OCI-LY7 (cell line): Measurements from ENCODE around the gene CEPT1.

ENCODE experiments used
- EZH2phosphoT487 ChIP-seq: fragments of 200-600 bp; sonication (generic); IDR thresholded peaks from 2 replicates; pipeline ENCODE4 v1.6.1; 2018; ENCODE audit warnings: low read depth, borderline replicate concordance, mild to moderate bottlenecking, mixed run types, antibody characterized with exemption, low read length, moderate library complexity, mixed read lengths
- TF ChIP-seq, protein P1 (sequence below): fragments of 200-600 bp; sonication (generic); conservative IDR thresholded peaks from 2 replicates; pipeline ENCODE4 v1.5.1; 2014; ENCODE audit warnings: mild to moderate bottlenecking, antibody characterized with exemption, low read length, moderate library complexity, mixed read lengths

DNA sequence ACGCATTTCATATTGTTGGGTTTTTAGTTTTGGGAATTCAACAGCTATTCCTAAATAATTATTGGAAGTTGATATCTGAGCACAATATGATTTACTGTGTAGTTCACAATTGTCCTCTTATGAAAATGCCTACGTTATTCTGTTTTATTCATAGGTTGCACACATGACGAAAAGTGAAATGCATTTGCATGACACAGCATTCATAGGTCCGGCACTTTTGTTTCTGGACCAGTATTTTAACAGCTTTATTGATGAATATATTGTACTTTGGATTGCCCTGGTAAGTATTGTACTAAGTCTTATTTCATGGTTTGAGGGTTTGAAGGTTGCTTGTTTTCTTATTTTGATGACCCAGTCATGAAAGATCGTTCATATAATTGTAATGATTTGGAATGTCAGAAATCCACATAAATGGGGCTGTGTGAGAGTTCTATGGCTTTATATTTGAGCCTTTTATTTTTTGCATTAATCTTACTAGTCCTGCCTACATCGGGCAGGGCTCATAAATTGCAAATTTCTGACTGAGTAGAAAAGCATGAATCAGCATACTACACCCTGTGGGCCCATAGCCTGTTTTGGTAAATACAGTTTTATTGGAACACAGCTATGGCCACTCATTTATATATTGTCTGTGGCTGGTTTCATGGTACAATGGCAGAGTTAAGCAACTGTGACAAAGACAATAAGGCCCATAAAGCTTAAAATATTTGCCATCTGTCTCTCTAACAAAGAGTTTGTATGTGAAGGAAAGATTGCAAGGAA lies 43.5 kb downstream of the CEPT1 start:
- TF ChIP-seq, protein P1, sequence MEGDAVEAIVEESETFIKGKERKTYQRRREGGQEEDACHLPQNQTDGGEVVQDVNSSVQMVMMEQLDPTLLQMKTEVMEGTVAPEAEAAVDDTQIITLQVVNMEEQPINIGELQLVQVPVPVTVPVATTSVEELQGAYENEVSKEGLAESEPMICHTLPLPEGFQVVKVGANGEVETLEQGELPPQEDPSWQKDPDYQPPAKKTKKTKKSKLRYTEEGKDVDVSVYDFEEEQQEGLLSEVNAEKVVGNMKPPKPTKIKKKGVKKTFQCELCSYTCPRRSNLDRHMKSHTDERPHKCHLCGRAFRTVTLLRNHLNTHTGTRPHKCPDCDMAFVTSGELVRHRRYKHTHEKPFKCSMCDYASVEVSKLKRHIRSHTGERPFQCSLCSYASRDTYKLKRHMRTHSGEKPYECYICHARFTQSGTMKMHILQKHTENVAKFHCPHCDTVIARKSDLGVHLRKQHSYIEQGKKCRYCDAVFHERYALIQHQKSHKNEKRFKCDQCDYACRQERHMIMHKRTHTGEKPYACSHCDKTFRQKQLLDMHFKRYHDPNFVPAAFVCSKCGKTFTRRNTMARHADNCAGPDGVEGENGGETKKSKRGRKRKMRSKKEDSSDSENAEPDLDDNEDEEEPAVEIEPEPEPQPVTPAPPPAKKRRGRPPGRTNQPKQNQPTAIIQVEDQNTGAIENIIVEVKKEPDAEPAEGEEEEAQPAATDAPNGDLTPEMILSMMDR: no peak
- TF ChIP-seq EZH2phosphoT487: no peak
